GM04503 (cell line): ENCODE results near the gene PUM2.
A peak's percentile ranks its signal among the peaks of the same experiment; 100 is the strongest.

ENCODE experiments used
- DNase-seq: peaks from one replicate; pipeline ENCODE4 v3.0.0-alpha.2; 2012; ENCODE audit warnings: low read depth

The PUM2 gene

GRCh38 chr2:20229322-20230113 lies 121.1 kb downstream of the PUM2 start:
- DNase-seq = peak; percentile 64

GRCh38 chr2:20227894-20228505 lies 122.6 kb downstream of the PUM2 start:
- DNase-seq = no peak

GRCh38 chr2:20226152-20226545 lies 124.5 kb downstream of the PUM2 start:
- no peak for DNase-seq

DNA sequence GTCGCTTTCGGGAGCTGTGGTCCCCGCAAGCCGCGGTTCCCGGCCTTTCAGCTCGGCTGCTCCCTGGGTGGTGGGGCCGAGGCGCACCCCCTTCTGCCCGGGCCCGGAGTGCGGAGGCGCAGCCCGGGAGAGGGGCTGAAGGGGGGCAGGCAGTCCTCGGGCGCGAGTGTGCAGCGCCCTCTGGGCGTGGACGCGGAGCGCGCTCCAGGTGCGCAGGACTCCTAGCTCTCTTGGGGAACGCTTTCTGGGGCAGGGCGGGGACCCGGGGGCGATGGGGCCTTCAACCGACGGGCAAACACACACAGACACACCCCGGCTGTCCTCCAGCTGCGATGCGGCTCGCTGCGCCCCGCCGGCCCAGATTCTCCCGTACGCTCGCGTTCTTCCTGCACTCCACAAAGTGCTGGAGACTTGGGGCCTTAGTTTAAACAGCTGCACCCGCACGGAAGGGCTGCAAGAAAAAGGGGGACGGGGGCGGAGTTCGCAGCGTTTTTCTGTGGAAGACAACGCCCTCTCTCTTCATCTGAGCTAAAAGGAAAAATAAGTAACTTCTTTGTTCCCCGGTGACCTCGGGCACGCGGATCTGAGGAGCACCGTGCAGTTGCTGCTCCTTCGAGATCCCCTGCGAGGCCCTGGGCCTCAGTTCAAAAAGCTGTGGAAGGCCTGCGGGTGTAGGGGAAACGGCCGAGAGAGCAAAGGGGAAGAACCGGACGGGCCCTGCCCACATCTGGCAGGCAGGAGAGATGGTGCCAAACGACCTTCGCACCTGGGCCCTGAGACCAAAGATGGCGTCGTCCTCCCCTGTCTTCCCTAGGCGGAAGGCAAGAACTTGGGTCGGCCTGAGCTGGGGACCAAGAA lies 125.1 kb downstream of the PUM2 start:
- DNase-seq = no peak

- no peak for DNase-seq
These were observed 125.8 kb downstream of the PUM2 start, which contains the start of gene SDC1 for GRCh38 chr2:20224716-20225293. Gene SDC1, minus strand, starts transcription at chr2:20225130. Its CDS starts 263 bp downstream, at chr2:20224867.

DNA sequence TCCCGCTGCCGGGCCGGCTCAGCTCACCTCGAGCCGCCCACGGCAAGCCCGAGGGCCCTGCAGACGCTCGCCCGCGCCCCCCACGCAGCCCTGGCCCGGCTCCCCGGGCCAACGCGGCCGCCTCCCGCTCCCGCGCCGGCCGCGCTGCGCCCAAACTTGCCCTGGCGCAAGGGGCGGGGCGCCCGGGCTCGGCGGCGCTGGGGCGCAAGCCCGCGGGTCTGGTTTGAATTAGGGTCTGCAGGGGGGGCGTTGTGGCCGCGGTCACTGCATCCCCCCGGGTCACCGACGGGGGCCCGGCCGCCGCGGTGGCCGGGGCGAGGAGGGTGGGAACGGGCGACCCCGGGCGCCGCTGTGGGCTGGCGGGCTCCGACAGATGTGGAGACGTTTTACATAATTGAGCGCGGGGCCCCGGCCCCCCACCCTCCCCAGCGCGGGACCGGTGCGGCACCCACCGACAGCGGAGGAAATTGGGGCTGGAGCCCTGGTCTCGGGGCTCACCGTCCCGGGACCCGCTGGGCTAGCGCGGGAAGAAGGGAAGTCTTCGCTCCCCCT lies 126.4 kb downstream of the PUM2 start:
- no peak for DNase-seq

- DNase-seq = no peak
These were observed 127.1 kb downstream of the PUM2 start for GRCh38 chr2:20223407-20224163.

GRCh38 chr2:20222769-20223406 lies 127.8 kb downstream of the PUM2 start:
- no peak for DNase-seq

DNA sequence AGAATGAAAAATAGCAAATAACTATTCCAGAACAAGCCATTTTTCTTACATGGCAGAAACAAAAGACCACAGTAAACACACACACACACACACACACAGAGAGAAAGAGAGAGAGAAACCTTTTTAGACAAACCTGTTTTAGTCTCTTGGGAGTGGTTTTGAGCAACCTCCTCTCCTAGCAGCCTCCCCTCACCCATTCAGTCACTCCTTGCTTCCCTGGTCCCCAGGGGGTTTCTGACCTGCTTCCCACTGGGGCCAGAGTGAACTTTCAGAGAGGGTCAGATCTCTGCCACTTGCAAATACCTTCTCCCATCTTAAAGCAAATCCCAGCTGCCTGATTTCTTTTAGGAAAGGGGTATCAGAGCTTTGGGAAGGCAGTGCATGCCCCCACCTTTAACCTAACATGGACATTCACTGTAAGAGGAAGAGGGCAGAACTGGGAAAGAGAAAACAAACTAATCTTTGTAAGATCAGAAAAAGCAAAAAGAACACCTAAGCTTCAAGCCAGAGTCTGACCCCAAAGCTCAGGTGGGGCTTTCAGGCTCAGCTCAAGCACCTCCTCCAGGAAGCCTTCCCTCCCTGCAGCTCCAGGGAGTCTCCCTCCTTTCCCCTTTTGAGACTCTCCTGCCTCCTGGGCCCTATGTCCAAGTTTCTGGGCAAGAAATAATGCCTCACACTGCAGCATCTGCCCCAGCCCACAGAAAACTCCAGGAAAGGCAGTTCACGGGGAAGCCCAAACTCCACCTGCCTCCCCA lies 128.5 kb downstream of the PUM2 start:
- no peak for DNase-seq

DNA sequence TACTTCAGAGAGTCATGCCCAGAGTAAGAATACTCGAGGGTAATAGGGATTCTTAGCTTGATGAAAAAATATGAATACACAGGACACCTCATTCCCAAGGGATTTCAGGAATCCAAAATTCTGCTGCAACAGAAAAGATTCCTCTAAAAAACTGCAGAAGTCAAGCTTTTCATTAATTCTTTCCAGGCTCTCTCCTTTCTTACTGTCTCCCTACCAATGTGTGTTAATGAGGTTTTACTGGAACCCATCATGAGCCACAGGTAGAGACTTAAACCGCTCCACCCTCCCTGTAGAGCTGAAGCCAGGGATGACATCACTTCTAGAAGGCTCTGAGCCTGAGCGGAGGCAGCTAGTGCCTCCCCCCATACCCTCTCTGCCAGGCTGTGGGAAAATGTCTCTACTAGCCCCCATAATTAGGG lies 129.1 kb downstream of the PUM2 start:
- peak; percentile 63 for DNase-seq

- no peak for DNase-seq
These were observed 129.7 kb downstream of the PUM2 start for GRCh38 chr2:20220806-20221554.

GRCh38 chr2:20219763-20220380 lies 130.8 kb downstream of the PUM2 start:
- no peak for DNase-seq

GRCh38 chr2:20218331-20219320 lies 132.0 kb downstream of the PUM2 start:
- DNase-seq = no peak

DNA sequence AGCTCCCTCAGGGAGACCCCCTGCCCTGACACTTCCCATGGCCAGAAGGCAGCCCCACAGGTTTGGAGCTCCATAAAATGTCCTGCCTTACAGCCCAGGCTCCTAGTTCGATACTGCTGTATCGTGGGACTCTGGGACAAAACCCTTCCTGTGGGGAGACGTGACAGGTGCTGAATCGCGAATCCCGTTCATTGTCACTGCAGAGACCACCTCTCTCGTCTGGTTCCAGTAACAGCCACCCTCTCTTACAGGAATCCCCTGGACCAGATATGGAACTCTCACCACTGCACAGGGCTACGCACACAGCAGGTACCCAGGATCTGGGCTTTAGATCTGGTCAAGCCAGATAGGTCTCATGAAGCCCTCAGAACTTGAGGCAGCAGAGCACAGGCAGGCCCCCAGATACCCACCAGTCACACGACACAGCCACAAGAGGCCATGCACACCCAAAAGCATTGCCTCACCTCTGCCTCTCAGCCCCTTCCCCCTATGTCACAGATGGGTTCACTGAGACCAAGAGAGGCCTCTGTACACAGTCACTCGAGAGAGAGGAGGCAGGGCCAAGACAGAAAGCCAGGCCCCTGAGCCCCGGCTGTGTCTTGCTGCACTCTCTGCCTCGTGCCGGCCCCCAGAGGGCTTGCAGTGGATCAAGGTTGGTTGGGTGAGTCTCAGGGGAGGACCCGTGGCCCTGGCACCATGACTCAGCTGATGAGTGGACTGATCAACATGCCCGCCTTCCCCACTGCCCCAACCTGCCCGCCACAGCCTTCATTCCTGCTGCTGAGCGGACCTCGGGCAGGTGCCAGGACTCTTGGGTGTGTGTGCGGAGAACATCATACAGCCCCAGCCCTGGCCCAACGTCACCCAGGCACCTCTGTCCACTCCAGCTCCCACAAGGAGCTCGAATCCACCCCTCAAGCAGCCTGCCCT lies 133.3 kb downstream of the PUM2 start:
- no peak for DNase-seq

- DNase-seq = no peak
These were observed 134.3 kb downstream of the PUM2 start for GRCh38 chr2:20216130-20217025.
